Neural cell (in vitro differentiated cells): Measurements from ENCODE around the gene MYB.

ENCODE experiments used
- EP300 ChIP-seq: fragments of 450-650 bp; conservative IDR thresholded peaks from 2 replicates; pipeline ENCODE4 v1.6.1; 2014; ENCODE audit warnings: antibody characterized with exemption, mild to moderate bottlenecking, moderate library complexity; ENCODE audit not compliant: poor library complexity, severe bottlenecking
- EZH2 ChIP-seq: fragments of 200-600, 300-800 bp; shearing (Covaris generic), sonication (generic); IDR thresholded peaks from 2 replicates; pipeline ENCODE4 v1.6.1; 2014; ENCODE audit warnings: antibody characterized with exemption, low read length, borderline replicate concordance, mild to moderate bottlenecking; ENCODE audit not compliant: insufficient read depth, poor library complexity, severe bottlenecking
- MXI1 ChIP-seq: fragments of 450-650 bp; conservative IDR thresholded peaks from 2 replicates; pipeline ENCODE4 v1.6.1; 2014; ENCODE audit warnings: antibody characterized with exemption, mild to moderate bottlenecking; ENCODE audit not compliant: poor library complexity, severe bottlenecking
- POLR2AphosphoS5 ChIP-seq: IDR thresholded peaks from 2 replicates; pipeline ENCODE4 v1.6.1; 2012
- RAD21 ChIP-seq: fragments of 450-650 bp; conservative IDR thresholded peaks from 2 replicates; pipeline ENCODE4 v1.6.1; 2014; ENCODE audit warnings: antibody characterized with exemption, mild to moderate bottlenecking, moderate library complexity
- SMC3 ChIP-seq: fragments of 450-650 bp; conservative IDR thresholded peaks from 2 replicates; pipeline ENCODE4 v1.6.1; 2014; ENCODE audit warnings: antibody characterized with exemption, mild to moderate bottlenecking, moderate library complexity; ENCODE audit not compliant: poor library complexity
- TAF1 ChIP-seq: IDR thresholded peaks from 2 replicates; pipeline ENCODE4 v1.6.1; 2012; ENCODE audit warnings: low read depth
- TF ChIP-seq, protein P1 (sequence below): fragments of 450-650 bp; IDR thresholded peaks from 2 replicates; pipeline ENCODE4 v1.5.1; 2014; ENCODE audit warnings: antibody characterized with exemption, mild to moderate bottlenecking, moderate library complexity; ENCODE audit not compliant: poor library complexity, severe bottlenecking
- TF ChIP-seq, protein P2 (sequence below): IDR thresholded peaks from 2 replicates; pipeline ENCODE4 v1.6.1; 2012; ENCODE audit warnings: borderline replicate concordance

DNA sequence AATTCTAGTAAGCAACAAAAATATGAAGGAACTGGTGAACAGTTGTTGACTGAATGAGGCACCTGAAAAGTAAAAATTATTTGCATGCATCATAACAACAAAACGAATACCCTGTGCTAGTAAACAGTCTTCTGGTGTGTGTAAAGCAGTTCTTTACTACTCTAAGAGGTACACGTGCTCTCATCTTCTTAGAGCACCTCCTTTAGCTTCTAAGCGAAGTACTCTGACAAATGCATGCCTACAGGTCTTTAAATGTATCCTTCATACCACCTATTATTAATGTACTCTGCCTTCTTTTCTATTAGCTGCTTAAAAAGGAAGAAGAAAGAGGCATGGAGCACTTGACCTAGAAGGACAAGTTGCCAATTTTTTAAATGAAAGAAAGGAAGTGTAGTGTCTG is 32.2 kb upstream of the MYB start:
- TF ChIP-seq, protein P1, sequence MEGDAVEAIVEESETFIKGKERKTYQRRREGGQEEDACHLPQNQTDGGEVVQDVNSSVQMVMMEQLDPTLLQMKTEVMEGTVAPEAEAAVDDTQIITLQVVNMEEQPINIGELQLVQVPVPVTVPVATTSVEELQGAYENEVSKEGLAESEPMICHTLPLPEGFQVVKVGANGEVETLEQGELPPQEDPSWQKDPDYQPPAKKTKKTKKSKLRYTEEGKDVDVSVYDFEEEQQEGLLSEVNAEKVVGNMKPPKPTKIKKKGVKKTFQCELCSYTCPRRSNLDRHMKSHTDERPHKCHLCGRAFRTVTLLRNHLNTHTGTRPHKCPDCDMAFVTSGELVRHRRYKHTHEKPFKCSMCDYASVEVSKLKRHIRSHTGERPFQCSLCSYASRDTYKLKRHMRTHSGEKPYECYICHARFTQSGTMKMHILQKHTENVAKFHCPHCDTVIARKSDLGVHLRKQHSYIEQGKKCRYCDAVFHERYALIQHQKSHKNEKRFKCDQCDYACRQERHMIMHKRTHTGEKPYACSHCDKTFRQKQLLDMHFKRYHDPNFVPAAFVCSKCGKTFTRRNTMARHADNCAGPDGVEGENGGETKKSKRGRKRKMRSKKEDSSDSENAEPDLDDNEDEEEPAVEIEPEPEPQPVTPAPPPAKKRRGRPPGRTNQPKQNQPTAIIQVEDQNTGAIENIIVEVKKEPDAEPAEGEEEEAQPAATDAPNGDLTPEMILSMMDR = no peak
- TF ChIP-seq EZH2 (no peak), RAD21 (no peak), EP300 (no peak), SMC3 (no peak), MXI1 (no peak), TAF1 (no peak), POLR2AphosphoS5 (no peak)
- TF ChIP-seq, protein P2, sequence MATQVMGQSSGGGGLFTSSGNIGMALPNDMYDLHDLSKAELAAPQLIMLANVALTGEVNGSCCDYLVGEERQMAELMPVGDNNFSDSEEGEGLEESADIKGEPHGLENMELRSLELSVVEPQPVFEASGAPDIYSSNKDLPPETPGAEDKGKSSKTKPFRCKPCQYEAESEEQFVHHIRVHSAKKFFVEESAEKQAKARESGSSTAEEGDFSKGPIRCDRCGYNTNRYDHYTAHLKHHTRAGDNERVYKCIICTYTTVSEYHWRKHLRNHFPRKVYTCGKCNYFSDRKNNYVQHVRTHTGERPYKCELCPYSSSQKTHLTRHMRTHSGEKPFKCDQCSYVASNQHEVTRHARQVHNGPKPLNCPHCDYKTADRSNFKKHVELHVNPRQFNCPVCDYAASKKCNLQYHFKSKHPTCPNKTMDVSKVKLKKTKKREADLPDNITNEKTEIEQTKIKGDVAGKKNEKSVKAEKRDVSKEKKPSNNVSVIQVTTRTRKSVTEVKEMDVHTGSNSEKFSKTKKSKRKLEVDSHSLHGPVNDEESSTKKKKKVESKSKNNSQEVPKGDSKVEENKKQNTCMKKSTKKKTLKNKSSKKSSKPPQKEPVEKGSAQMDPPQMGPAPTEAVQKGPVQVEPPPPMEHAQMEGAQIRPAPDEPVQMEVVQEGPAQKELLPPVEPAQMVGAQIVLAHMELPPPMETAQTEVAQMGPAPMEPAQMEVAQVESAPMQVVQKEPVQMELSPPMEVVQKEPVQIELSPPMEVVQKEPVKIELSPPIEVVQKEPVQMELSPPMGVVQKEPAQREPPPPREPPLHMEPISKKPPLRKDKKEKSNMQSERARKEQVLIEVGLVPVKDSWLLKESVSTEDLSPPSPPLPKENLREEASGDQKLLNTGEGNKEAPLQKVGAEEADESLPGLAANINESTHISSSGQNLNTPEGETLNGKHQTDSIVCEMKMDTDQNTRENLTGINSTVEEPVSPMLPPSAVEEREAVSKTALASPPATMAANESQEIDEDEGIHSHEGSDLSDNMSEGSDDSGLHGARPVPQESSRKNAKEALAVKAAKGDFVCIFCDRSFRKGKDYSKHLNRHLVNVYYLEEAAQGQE = no peak
